Adipocyte (in vitro differentiated cells): ENCODE measurements around the gene PIK3R6.
"Not testable (repeated sequence)": the region's sequence is repeated elsewhere in the genome, so short reads cannot be mapped to it uniquely, and the experiment has no call there.

ENCODE experiments used
- DNase-seq: peaks from one replicate; pipeline ENCODE4 v3.0.0-alpha.2; 2015; ENCODE audit warnings: low read depth
- H3K27me3 ChIP-seq: replicated peaks from 2 replicates; pipeline ENCODE4 v1.7.0; 2013; ENCODE audit warnings: mild to moderate bottlenecking, low read length, moderate library complexity; ENCODE audit not compliant: control insufficient read depth, insufficient read depth
- H3K36me3 ChIP-seq: 2 replicates; pipeline ENCODE4 v1.7.0; 2013; ENCODE audit warnings: low read length, mild to moderate bottlenecking, moderate library complexity; ENCODE audit not compliant: control insufficient read depth, insufficient read depth, severe bottlenecking
- H3K4me1 ChIP-seq: 2 replicates; pipeline ENCODE4 v1.7.0; 2013; ENCODE audit warnings: mild to moderate bottlenecking, low read length, moderate library complexity; ENCODE audit not compliant: control insufficient read depth, insufficient read depth
- H3K4me3 ChIP-seq: 2 replicates; pipeline ENCODE4 v1.7.0; 2013; ENCODE audit warnings: mild to moderate bottlenecking, low read length, moderate library complexity
- H3K9ac ChIP-seq: 2 replicates; pipeline ENCODE4 v1.7.0; 2013; ENCODE audit warnings: mild to moderate bottlenecking, low read length, moderate library complexity
- H3K9me3 ChIP-seq: 2 replicates; pipeline ENCODE4 v1.7.0; 2013; ENCODE audit warnings: mild to moderate bottlenecking, low read length, moderate library complexity; ENCODE audit not compliant: control insufficient read depth

Gene PIK3R6

DNA sequence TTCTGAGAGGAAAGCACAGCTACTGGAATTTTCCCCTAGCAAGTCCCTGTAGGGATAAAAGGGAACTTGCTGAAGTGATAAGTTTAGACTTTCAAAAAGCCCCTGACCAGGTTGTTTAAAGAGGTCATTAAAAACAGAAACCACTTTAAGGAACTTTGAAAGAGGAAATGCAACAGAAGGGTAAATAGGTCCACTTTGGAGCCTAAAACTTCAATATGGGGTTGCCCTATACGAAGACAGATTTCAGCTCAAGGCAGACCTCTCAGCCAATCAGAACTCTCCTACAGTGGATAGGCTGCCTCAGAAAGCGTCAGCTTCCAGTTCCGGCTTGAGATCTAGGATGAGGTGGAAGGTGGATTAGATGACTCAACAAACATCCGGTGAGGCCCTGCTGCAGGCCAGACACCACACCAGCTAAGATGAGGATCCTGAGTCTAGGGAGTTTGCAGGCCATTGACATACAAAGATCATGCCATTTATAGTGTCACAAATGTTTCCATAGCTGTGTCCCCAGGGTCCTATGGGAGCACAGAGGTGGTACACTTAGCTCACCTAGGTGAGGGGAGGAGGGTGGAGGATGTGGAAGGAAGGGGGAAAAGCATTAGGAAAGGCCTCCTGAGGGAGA, 60.4 kb downstream of the PIK3R6 start:
- Histone ChIP-seq H3K36me3 (no peaks in the 10 kb centered on the region), H3K27me3 (peaks cover 8% of the 10 kb centered on the region), H3K9ac (no peak overlapping the region), H3K9me3 (peaks cover 24% of the 10 kb centered on the region), H3K4me1 (no peaks in the 10 kb centered on the region), H3K4me3 (no peak overlapping the region)
- no peak for DNase-seq

DNA sequence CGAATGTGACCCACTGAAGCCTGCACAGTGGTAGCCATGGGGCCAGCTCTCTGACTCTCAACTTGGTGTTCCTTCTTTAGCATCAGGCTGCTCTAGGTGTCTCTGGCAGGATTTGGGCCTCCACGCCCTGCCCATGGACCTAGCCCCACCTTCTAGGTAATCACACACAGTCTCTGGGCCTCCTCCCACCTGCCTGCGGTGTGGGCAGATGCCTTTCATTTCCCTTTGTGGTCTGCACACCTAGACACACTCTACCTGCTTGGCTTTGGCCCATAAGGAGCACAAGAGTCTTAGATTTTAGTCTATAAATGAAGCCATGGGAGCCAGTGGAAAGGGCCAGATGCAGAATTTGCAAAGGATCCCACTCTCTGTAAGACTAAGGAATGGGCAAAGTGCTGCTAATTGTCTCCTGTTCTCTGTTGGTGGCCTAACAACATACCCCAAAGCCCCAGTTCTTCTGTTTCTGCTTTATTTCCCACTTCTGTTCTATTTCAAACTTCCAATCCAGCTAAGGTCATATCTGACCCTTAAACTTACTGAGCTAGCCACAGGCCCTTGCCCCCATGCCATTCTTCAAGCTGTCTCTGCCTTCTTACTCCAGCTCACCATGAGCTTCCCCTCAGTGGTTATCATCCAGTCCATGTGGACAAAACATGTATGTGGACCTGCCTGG, 61.1 kb downstream of the PIK3R6 start:
- no peak for DNase-seq
- Histone ChIP-seq H3K4me3 (no peak overlapping the region), H3K9ac (no peak overlapping the region), H3K4me1 (no peaks in the 10 kb centered on the region), H3K27me3 (peaks cover 11% of the 10 kb centered on the region), H3K9me3 (peaks cover 24% of the 10 kb centered on the region), H3K36me3 (no peaks in the 10 kb centered on the region)

DNA sequence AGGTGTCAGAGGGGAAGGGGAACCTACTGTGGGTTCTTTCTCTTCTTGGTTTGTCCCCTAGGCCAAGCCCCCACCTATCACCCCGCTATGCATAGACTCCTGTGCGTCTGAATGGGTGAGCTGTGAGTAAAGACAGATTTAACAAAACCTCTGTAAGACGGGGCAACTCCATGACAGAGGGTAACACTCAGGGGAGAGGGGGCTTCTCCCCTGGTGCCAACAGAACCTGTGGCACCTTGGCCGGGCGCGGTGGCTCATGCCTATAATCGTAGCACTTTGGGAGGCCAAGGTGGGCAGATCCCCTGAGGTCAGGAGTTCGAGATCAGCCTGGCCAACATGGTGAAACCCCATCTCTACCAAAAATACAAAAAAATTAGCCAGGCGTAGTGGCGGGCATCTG, 62.1 kb downstream of the PIK3R6 start:
- H3K4me3 ChIP-seq, H3K4me1 ChIP-seq, H3K9ac ChIP-seq, DNase-seq, H3K36me3 ChIP-seq: not testable (repeated sequence)
- H3K9me3 ChIP-seq = peaks cover 24% of the 10 kb centered on the region
- peaks cover 20% of the 10 kb centered on the region for H3K27me3 ChIP-seq

DNA sequence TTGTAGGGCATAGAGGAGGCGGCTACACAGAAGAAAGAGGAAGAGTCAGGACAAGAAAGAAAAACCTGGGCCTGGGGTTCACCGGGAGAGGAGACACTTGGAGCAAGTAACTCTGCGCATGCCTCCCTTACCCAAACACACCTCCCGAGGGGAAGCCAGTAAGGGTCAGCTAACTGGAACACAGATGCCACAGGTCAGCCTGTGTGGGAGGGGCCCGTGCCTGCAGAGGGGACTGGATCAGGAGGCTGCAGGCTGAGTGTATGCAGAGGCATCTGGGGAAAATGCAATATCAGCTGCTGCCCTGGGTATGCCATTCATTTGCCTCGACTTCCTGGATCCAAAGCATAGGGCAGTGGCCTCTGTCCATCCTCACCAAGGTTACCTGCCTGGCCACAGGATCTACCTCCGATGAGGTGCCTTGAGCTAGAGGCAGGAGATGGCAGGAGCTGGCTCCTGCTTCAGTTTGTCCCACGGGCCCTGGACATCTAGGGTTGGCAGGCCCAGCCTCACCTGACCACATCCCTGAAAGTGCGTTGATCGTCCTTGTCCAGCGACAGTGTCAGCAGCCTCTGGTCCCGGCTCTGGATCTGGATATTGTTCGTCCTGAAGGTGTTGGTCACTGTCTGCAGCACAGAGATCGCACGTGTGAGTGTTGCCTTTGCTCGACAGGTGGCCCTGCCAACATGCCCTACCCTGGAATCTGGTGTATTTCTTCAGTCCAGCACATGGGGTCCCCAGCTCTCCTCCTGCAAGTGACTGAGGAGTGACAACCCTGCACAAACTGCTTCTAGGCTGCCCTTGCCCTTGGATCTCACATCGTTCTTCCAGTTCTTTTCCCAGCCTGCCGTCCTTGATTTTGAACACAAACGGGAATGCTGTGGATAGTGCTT, 63.7 kb downstream of the PIK3R6 start:
- Histone ChIP-seq H3K27me3 (peaks cover 25% of the 10 kb centered on the region), H3K36me3 (no peaks in the 10 kb centered on the region), H3K9me3 (peaks cover 14% of the 10 kb centered on the region), H3K4me3 (no peak overlapping the region), H3K9ac (no peak overlapping the region), H3K4me1 (no peaks in the 10 kb centered on the region)
- DNase-seq = no peak

DNA sequence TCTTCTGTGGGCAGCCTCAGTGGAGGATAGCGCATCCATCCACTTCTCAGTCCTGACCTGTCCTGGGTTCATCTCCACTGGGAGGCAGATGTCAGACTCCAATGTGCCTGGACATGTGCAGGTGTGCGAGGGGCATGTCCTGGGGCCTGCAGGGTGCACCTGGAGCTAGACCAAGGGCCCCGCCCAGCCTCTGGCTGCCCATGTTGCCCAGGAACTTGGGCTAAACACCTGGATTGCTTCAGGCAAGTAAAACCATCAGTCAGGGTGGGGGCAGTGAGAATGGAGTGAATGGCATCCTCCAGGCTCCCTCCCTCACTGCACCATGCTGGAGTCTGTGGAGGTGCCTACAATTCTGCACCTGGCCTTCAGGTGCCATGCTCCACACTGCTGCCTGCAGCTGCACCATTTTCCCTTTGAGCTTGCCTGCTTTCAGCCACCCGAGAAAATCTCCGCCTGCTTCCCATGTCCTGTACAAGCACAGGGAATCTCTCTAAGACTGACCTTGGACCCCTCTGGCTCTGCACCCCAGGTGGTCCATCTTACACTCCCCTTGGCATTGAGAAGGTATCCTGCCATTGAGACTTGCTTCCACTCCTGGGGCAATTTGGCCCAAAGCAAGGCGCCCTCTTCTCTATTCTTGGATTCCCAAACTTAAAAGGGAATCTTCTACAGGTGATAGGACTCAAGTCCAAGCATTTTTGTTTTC, 66.2 kb downstream of the PIK3R6 start:
- DNase-seq = no peak
- no peak overlapping the region for H3K4me3 ChIP-seq

DNA sequence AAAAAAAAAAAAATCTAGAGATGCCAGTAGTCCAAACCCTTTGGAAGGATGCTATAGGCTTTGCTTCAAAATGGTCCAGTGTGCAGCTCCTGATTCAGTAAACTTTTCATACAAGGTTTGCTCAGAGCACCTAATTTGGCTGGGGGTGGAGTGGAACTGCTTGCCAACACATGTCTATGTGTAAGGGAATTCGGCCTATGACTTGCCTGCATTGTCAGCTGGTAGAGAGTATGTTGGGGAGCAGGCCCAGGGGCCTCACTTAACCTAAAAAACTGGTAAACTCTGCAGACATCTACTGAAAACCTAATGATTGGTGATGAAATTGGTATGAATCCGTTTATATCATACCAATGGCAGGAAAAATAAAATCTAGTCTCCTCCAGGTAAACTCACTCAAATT, 66.8 kb downstream of the PIK3R6 start:
- Histone ChIP-seq H3K9me3 (no peaks in the 10 kb centered on the region), H3K9ac (no peak overlapping the region), H3K27me3 (peaks cover 46% of the 10 kb centered on the region), H3K36me3 (no peaks in the 10 kb centered on the region), H3K4me3 (no peak overlapping the region), H3K4me1 (no peaks in the 10 kb centered on the region)
- DNase-seq = no peak

More for the DNA sequence above, 66.2 kb downstream of the PIK3R6 start:
- Histone ChIP-seq H3K36me3 (no peaks in the 10 kb centered on the region), H3K9me3 (no peaks in the 10 kb centered on the region), H3K27me3 (peaks cover 42% of the 10 kb centered on the region), H3K4me1 (no peaks in the 10 kb centered on the region), H3K9ac (no peak overlapping the region)

DNA sequence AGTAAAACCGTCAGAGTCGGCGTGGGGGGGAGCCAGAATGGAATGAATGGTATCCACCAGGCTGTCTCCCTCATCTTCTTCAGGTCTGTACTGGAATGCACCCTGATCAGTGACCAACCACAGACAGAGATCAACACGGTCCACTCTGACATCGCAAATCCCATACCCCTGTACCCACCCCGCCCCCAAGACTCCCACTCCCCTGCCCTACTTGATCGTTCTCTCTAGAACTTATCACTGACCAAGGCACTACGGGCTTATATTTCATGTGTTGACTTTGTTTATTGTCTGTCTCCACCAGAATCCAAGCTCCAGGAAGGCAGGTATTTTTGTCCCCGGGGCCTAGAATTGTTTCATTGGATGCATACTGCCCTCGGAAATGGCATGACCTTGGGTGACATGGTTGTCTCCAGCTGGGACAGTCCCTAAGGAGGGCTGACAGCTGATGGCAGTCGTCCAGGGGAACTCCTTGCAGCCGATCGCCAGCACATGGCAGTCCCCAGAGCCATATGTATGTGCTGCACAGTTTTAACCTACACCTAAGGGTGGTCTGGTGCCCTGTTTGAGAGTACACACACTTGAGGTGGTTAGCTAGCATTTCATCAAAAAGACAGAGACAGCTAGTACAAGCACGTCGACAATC, 67.8 kb downstream of the PIK3R6 start:
- H3K4me3 ChIP-seq = no peak overlapping the region
- DNase-seq = no peak
- H3K36me3 ChIP-seq = no peaks in the 10 kb centered on the region

DNA sequence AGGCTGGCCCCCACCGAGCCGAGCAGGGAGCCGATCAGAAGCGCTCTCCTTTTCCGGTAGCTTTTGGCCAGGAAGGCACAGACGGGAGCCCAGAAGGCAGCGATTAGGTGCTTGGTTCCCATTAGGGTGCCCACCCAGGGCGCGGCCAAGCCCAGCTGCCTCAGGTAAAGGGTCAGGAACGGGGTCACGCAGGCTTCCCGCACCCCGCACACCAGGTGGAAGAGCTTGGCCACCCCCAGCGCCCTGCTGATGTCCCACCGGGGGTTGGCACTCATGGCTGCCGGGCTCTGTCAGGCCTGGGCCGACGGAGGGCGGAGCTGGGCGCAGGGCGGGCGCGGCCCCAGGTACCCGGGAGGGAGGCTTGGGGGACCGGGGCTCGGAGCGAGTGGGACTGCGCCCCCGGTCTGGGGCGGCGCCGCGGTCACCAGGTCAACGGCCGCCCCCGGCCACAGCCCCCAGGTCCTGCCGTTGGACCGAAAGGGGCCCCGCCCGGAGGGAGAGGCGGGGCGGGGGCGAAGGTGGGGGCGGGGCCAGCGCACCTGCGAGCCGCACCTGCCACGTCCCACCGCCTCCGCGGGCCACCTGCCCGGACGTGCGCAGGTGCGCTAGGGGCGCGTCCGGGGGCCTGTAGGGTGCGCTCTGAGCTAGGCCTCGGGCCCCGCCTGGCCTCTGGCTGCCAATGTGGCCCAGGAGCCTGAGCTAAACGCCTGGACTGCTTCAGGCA, 68.5 kb downstream of the PIK3R6 start, which contains the start of gene MFSD6L:
Gene MFSD6L (minus strand): TSS at position 520 of the 724 bp plus-strand sequence. CDS start 245 bp downstream, at position 275.
- peaks cover 49% of the 10 kb centered on the region for H3K27me3 ChIP-seq
- H3K4me3 ChIP-seq = no peak within 1 kb of the TSS
- no peaks in the 10 kb centered on the region for H3K9me3 ChIP-seq
- no peak within 1 kb of the TSS for H3K9ac ChIP-seq
- no peaks in the 10 kb centered on the region for H3K36me3 ChIP-seq
- DNase-seq = no peak
- H3K4me1 ChIP-seq = no peaks in the 10 kb centered on the region

More for the DNA sequence above, 67.8 kb downstream of the PIK3R6 start:
- Histone ChIP-seq H3K4me1 (no peaks in the 10 kb centered on the region), H3K9me3 (no peaks in the 10 kb centered on the region), H3K9ac (no peak overlapping the region), H3K27me3 (peaks cover 48% of the 10 kb centered on the region)

DNA sequence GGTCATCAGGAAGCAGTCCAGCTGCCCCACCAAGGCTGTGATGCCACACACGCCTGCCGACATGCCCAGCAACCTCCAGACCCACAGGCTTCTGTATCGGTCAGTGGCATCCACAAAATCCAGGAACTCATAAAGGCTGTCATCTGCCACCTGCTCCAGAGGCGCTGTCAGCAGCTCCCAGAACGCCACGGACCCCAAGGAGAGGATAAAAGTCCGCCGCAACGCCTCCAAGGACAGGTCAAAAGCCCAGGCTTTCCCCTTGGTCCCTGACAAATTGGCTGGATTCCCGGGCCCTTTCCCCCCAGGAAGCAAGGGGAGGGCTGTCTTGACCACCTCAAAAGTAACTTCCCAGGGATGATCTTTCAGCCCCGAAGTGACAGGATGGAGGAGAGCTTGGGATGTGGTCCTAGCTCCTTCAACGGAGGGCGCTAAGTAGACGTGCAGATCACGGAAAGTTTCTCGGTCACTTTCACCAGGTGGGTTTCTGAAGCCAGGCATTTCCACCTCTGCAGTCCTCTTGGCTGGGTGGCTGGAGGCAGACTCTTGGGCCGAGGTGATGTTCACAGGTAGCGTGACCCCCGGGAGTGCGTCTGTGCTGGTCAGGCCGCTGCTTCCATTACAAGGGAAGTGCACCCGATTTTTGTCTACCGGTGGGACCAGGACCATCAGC, 69.2 kb downstream of the PIK3R6 start:
- H3K36me3 ChIP-seq = no peaks in the 10 kb centered on the region
- no peaks in the 10 kb centered on the region for H3K9me3 ChIP-seq
- H3K27me3 ChIP-seq = peaks cover 49% of the 10 kb centered on the region
- H3K4me1 ChIP-seq = no peaks in the 10 kb centered on the region
- H3K4me3 ChIP-seq = no peak overlapping the region
- H3K9ac ChIP-seq = no peak overlapping the region
- no peak for DNase-seq
